ENCODE data around the gene TBCA.
A peak's percentile ranks its signal among the peaks of the same experiment; 100 is the strongest.

Gene TBCA, protein sequence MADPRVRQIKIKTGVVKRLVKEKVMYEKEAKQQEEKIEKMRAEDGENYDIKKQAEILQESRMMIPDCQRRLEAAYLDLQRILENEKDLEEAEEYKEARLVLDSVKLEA

DNA sequence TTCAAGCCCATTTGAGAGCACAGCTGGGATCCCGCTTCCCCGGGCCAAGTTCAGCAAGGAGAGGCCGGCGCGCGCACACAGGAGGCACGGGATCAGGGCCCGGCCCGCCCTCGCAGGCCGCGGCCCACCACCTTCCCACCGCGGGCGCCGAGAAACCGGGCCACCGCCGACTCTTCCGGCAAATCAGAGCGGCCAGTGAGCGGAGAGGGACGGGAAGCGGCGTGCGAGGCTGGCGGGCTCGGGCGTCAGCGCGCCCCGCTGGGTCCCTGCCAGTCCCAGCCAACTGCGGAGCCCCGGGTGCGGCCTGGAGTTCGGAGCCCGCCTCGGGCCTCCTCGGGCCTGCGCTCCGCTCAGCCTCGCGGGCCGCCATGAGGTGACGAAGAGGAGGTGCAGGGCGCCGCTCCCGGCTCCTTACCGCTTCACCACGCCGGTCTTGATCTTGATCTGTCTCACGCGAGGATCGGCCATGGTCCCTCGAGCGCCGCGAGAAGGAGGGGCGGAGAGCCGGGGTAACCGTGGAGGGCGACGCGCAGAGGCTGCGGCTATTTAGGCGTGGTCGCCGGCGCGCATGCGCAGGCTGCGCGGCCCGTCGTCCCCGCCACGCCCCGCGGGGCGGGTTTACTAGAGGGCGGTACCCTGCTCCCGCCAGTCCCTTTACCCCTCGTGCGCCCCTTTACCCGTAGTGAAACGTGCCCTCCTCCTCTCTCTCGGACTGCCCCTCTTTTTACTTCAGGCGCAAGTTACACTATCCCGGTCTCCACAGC, at the start of gene TBCA:
Gene TBCA (minus strand): TSS at position 550 of the 764 bp plus-strand sequence. CDS start 82 bp downstream, at position 468.
- peak within 1 kb of the TSS; percentile 91 for H3K9ac ChIP-seq (ENCODE audit: low read depth, low read length)
- peak within 1 kb of the TSS; percentile 80 for H3K4me3 ChIP-seq (ENCODE audit: low read depth, low read length)
- H3K9me3 ChIP-seq (ENCODE audit: control insufficient read depth, insufficient read depth, low read length) = no peaks in the 10 kb centered on the region
- H3K27ac ChIP-seq (ENCODE audit: low read depth, low read length) = peak within 1 kb of the TSS; percentile 95
- peaks cover 17% of the 10 kb centered on the region; the same call in 1 of the 2 replicates for H3K36me3 ChIP-seq (ENCODE audit: control insufficient read depth, insufficient read depth, low read length)
- H3K27me3 ChIP-seq (ENCODE audit: control insufficient read depth, insufficient read depth, low read length) = 0 out of 2 replicates have a peak, but pooled peaks cover 4% of the 10 kb centered on the region
- peaks cover 43% of the 10 kb centered on the region for H3K4me1 ChIP-seq (ENCODE audit: control insufficient read depth, insufficient read depth, low read length)

DNA sequence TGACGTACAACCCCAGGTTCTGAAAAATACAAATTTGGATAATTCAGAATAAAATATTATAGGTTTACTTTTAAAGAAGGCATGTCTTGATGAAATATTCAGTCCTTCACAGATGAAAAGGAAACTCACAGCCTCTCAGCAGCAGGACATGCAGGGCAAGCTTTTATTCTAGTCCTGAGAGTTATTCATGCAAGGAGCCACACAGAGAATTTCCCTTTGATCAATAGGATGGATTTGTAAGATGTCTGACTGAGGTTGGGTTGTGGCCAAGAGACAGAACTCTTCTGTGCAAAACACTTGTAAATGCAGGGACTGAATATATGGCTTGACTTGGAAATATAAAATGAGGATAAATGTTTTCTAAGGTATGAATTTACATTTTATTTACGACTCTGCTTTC, 48.8 kb upstream of the TBCA start:
- no peaks in the 10 kb centered on the region; the same call in 1 of the 2 replicates for H3K27me3 ChIP-seq (ENCODE audit: control insufficient read depth, insufficient read depth, low read length)
- no peaks in the 10 kb centered on the region for H3K9me3 ChIP-seq (ENCODE audit: control insufficient read depth, insufficient read depth, low read length)
- no peak overlapping the region for H3K9ac ChIP-seq (ENCODE audit: low read depth, low read length)
- H3K4me3 ChIP-seq (ENCODE audit: low read depth, low read length) = no peak overlapping the region
- 0 out of 2 replicates have a peak, but pooled peaks cover 3% of the 10 kb centered on the region for H3K4me1 ChIP-seq (ENCODE audit: control insufficient read depth, insufficient read depth, low read length)
- H3K36me3 ChIP-seq (ENCODE audit: control insufficient read depth, insufficient read depth, low read length) = no peaks in the 10 kb centered on the region
- no peak overlapping the region for H3K27ac ChIP-seq (ENCODE audit: low read depth, low read length)

DNA sequence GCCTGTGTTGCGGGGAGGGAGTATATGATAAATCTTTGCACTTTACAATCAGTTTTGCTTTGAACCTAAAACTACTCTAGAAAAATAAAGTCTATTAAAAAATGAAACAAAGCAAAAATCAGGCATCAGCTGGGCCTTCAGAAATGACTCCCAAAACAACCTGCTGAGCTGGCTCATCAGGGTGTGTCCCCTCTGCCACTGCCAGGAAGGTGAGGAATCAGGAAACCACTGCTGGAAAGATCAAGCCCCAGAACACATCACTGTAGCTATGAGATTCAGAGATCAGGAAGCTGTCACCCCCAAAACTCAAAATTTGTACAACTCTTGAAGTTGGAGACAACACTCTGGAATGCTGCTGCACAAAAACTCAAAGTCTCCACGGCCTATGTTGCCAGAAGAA, 40.5 kb upstream of the TBCA start:
- Histone ChIP-seq H3K9me3 (ENCODE audit: control insufficient read depth, insufficient read depth, low read length) (no peaks in the 10 kb centered on the region), H3K36me3 (ENCODE audit: control insufficient read depth, insufficient read depth, low read length) (no peaks in the 10 kb centered on the region), H3K27ac (ENCODE audit: low read depth, low read length) (no peak overlapping the region), H3K4me1 (ENCODE audit: control insufficient read depth, insufficient read depth, low read length) (no peaks in the 10 kb centered on the region), H3K27me3 (ENCODE audit: control insufficient read depth, insufficient read depth, low read length) (no peaks in the 10 kb centered on the region; the same call in 1 of the 2 replicates), H3K4me3 (ENCODE audit: low read depth, low read length) (no peak overlapping the region), H3K9ac (ENCODE audit: low read depth, low read length) (no peak overlapping the region)

DNA sequence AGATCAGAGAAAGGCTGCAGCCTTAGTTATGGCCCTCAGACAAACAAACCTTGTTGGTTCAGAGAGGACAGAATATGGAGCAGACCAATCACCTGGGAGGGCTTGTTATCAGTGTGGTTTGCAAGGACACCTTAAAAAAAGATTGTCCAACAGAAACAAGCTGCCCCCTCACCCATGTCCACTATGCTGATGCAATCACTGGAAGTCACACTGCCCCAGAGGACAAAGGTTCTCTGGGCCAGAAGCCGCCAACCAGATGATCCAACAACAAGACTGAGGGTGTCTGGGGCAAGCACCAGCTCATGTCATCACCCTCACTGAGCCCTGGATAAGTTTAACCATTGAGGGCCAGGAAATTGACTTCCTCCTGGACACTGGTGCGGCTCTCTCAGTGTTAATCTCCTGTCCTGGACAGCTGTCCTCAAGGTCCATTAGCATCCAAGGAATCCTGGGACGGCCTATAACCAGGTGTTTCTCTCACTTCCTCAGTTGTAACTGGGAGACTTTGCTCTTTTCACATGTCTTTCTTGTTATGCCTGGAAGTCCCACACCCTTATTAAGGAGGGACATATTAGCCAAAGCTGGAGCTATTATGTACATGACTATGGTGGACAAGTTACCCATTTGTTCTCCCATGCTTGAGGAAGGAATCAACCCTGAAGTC, 36.9 kb upstream of the TBCA start:
- Histone ChIP-seq H3K36me3 (ENCODE audit: control insufficient read depth, insufficient read depth, low read length) (no peaks in the 10 kb centered on the region), H3K4me3 (ENCODE audit: low read depth, low read length) (no peak overlapping the region), H3K9me3 (ENCODE audit: control insufficient read depth, insufficient read depth, low read length) (no peaks in the 10 kb centered on the region), H3K27ac (ENCODE audit: low read depth, low read length) (no peak overlapping the region), H3K27me3 (ENCODE audit: control insufficient read depth, insufficient read depth, low read length) (no peaks in the 10 kb centered on the region), H3K9ac (ENCODE audit: low read depth, low read length) (no peak overlapping the region), H3K4me1 (ENCODE audit: control insufficient read depth, insufficient read depth, low read length) (no peaks in the 10 kb centered on the region)

DNA sequence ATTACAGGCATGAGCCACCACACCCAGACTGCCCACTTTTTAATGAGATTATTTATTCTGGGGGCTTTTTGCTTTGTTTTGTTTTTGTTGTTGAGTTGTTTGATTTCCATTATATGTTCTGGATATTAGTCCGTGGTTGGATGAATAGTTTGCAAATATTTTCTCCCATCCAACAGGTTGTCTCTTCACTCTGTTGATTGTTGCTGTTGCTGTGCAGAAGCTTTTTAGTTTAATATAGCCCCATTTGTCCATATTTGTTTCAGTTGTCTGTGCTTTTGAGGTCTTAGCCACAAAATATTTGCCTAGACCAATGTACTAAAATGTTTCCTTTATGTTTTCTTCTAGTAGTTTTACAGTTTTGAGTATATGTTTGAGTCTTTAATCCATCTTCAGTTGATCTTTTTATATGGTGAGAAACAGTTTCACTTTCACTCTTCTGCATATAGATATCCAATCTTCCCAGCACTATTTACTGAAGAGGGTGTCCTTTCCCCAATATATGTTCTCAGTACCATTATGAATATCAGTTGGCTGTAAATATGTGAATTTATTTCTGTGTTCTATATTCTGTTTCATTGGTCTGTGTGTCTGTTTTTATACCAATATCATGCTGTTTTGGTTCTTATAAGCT, 30.2 kb upstream of the TBCA start:
- no peak overlapping the region for H3K4me3 ChIP-seq (ENCODE audit: low read depth, low read length)
- H3K36me3 ChIP-seq (ENCODE audit: control insufficient read depth, insufficient read depth, low read length) = no peaks in the 10 kb centered on the region
- no peaks in the 10 kb centered on the region for H3K9me3 ChIP-seq (ENCODE audit: control insufficient read depth, insufficient read depth, low read length)
- H3K27me3 ChIP-seq (ENCODE audit: control insufficient read depth, insufficient read depth, low read length) = no peaks in the 10 kb centered on the region
- H3K9ac ChIP-seq (ENCODE audit: low read depth, low read length) = no peak overlapping the region
- no peaks in the 10 kb centered on the region for H3K4me1 ChIP-seq (ENCODE audit: control insufficient read depth, insufficient read depth, low read length)
- no peak overlapping the region for H3K27ac ChIP-seq (ENCODE audit: low read depth, low read length)

DNA sequence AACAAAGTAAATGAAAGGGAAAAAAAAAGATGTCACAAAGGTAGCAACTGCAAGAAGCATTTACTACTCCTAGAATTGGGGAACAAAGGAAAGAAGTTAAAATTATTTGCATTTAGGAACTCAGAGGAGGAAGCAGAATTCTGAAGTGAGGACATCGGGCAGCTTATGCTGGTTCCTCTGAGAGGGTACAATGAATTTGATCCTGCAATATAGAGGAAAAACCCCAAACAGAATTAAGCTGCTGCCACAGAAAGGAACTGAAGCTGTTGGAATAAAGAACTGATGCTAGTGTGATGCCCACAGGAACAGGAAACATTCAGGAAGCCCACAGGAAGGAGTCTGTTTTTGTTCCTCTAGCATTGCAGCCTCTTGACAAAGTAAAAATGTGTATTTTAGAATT, 22.3 kb upstream of the TBCA start:
- H3K4me3 ChIP-seq (ENCODE audit: low read depth, low read length) = no peak overlapping the region
- no peak overlapping the region for H3K27ac ChIP-seq (ENCODE audit: low read depth, low read length)
- H3K4me1 ChIP-seq (ENCODE audit: control insufficient read depth, insufficient read depth, low read length) = no peaks in the 10 kb centered on the region
- H3K9ac ChIP-seq (ENCODE audit: low read depth, low read length) = no peak overlapping the region
- H3K9me3 ChIP-seq (ENCODE audit: control insufficient read depth, insufficient read depth, low read length) = peaks cover 7% of the 10 kb centered on the region
- no peaks in the 10 kb centered on the region for H3K27me3 ChIP-seq (ENCODE audit: control insufficient read depth, insufficient read depth, low read length)
- no peaks in the 10 kb centered on the region for H3K36me3 ChIP-seq (ENCODE audit: control insufficient read depth, insufficient read depth, low read length)

DNA sequence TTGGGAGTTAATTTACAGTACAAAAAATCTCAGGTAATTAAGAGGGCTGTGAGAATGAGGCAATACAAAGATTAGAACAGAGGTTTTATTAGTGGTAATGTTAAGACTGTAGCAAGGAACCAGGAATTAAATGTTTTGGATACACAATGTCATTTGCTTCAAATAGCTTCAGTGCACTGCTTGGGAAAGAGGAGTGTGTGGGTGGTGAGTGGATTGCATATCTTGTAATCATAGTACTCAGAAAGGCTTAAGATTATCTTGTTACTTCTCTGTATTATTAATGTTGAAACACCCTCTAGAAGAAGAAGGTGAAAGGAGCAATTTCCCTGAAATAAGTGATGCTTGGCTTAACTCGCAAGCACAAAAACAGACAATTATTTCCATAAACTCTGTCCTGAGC, 21.0 kb upstream of the TBCA start:
- H3K4me1 ChIP-seq (ENCODE audit: control insufficient read depth, insufficient read depth, low read length) = no peaks in the 10 kb centered on the region
- H3K9me3 ChIP-seq (ENCODE audit: control insufficient read depth, insufficient read depth, low read length) = peaks cover 7% of the 10 kb centered on the region
- H3K9ac ChIP-seq (ENCODE audit: low read depth, low read length) = no peak overlapping the region
- H3K27ac ChIP-seq (ENCODE audit: low read depth, low read length) = no peak overlapping the region
- no peaks in the 10 kb centered on the region for H3K27me3 ChIP-seq (ENCODE audit: control insufficient read depth, insufficient read depth, low read length)
- no peaks in the 10 kb centered on the region for H3K36me3 ChIP-seq (ENCODE audit: control insufficient read depth, insufficient read depth, low read length)
- H3K4me3 ChIP-seq (ENCODE audit: low read depth, low read length) = no peak overlapping the region

DNA sequence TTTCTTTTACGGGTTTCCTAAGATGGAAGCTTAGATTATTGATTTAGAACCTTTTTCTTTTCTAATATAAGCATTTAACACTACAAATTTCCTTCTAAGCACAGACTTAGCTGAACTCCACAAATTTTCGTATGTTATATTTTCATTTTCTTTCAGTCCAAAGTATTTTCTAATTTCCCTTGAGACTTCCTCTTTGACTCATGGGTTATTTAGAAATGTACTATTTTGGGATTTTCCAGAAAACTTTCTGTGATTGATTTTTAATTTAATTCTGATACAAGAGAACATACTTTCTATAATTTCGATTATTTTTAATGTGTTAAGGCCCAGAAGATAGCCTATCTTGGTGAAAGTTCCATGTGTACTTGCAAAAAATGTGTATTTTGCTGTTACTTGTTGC, 19.7 kb upstream of the TBCA start:
- H3K27ac ChIP-seq (ENCODE audit: low read depth, low read length) = no peak overlapping the region
- H3K36me3 ChIP-seq (ENCODE audit: control insufficient read depth, insufficient read depth, low read length) = no peaks in the 10 kb centered on the region
- H3K27me3 ChIP-seq (ENCODE audit: control insufficient read depth, insufficient read depth, low read length) = no peaks in the 10 kb centered on the region
- no peak overlapping the region for H3K4me3 ChIP-seq (ENCODE audit: low read depth, low read length)
- H3K9ac ChIP-seq (ENCODE audit: low read depth, low read length) = no peak overlapping the region
- H3K9me3 ChIP-seq (ENCODE audit: control insufficient read depth, insufficient read depth, low read length) = peaks cover 7% of the 10 kb centered on the region
- peaks cover 6% of the 10 kb centered on the region for H3K4me1 ChIP-seq (ENCODE audit: control insufficient read depth, insufficient read depth, low read length)

DNA sequence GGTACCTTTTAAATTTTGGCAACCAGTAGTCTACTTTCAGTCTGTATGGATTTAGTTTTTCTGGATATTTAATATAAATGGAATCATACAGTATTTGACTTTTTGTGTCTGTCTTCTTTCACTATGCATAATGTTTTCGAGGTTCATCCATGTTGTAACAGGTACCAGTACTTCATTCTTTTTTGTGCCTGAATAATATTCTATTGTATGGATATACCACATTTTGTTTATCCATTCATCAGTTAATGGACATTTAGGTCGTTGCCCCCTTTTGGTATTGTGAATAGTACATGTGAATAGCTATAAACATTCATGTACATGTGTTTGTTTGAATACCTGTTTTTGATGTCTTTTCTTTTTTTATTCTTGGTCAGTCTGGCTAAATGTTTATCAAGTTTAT, 19.1 kb upstream of the TBCA start:
- Histone ChIP-seq H3K27ac (ENCODE audit: low read depth, low read length) (no peak overlapping the region), H3K36me3 (ENCODE audit: control insufficient read depth, insufficient read depth, low read length) (no peaks in the 10 kb centered on the region), H3K4me1 (ENCODE audit: control insufficient read depth, insufficient read depth, low read length) (peaks cover 6% of the 10 kb centered on the region), H3K4me3 (ENCODE audit: low read depth, low read length) (no peak overlapping the region), H3K9me3 (ENCODE audit: control insufficient read depth, insufficient read depth, low read length) (peaks cover 7% of the 10 kb centered on the region), H3K9ac (ENCODE audit: low read depth, low read length) (no peak overlapping the region), H3K27me3 (ENCODE audit: control insufficient read depth, insufficient read depth, low read length) (no peaks in the 10 kb centered on the region)

DNA sequence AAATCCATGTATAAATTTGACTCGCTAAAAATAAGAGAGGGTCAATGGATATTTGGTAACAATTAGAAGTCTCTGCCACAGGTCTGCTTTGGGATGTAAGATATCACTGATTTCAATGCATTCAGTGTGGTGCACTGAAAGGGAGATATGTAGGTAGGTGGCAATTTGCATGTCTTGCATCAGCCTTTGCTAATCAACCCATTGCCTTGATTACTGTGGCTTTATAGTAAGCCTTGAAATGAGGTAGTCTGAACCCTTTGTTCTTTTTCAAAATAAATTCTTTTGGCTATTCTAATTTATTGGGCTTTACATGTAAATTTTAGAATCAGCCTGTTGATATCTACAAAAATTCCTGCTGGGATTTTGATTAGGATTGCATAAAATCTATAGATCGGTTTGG, 15.8 kb upstream of the TBCA start:
- Histone ChIP-seq H3K9me3 (ENCODE audit: control insufficient read depth, insufficient read depth, low read length) (peaks cover 7% of the 10 kb centered on the region), H3K4me1 (ENCODE audit: control insufficient read depth, insufficient read depth, low read length) (peaks cover 6% of the 10 kb centered on the region), H3K27ac (ENCODE audit: low read depth, low read length) (no peak overlapping the region)

DNA sequence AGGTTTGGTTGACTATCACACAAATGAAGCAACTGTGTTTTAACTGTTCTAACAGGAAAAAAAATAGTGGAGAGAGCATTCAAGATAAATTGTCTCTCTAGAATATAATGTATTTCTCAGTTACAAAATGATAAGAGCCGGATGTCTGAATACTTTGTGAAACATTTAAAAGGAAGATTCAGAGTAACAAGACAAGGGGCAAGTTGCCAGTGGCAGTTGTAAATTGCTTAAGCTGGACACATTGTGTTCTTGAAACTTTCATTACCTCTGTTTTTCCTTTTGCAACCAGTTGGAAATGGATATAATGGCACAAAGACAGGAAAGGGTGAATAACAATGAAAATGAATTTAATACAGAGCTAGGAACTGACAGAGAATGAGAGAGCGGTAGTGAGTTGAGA, 15.2 kb upstream of the TBCA start:
- Histone ChIP-seq H3K9me3 (ENCODE audit: control insufficient read depth, insufficient read depth, low read length) (peaks cover 7% of the 10 kb centered on the region), H3K27me3 (ENCODE audit: control insufficient read depth, insufficient read depth, low read length) (no peaks in the 10 kb centered on the region), H3K4me3 (ENCODE audit: low read depth, low read length) (no peak overlapping the region), H3K4me1 (ENCODE audit: control insufficient read depth, insufficient read depth, low read length) (peaks cover 6% of the 10 kb centered on the region), H3K27ac (ENCODE audit: low read depth, low read length) (no peak overlapping the region), H3K9ac (ENCODE audit: low read depth, low read length) (no peak overlapping the region), H3K36me3 (ENCODE audit: control insufficient read depth, insufficient read depth, low read length) (no peaks in the 10 kb centered on the region)

More for the DNA sequence above, 15.8 kb upstream of the TBCA start:
- H3K4me3 ChIP-seq (ENCODE audit: low read depth, low read length) = no peak overlapping the region
- H3K27me3 ChIP-seq (ENCODE audit: control insufficient read depth, insufficient read depth, low read length) = no peaks in the 10 kb centered on the region
- H3K36me3 ChIP-seq (ENCODE audit: control insufficient read depth, insufficient read depth, low read length) = no peaks in the 10 kb centered on the region
- H3K9ac ChIP-seq (ENCODE audit: low read depth, low read length) = no peak overlapping the region
